B cell (primary cell): Measurements from ENCODE around the gene NCS1. TPM values are rescaled to one million over a fixed set of nuclear protein-coding genes. Genes with fewer than 3 reads are reported as not detected.

ENCODE experiments used
- ATAC-seq: fragments of 200-7000 bp; cut with Tn5 transposase; one replicate; pipeline ENCODE4 v1.10.0; 2021; ENCODE audit warnings: low read depth, mild to moderate bottlenecking, moderate number of reproducible peaks, moderate library complexity
- CTCF ChIA-PET: fragments of 350-600 bp; sonication (Branson Sonifier 250); formaldehyde crosslinking; loops from one replicate; lab custom pipeline; 2021; ENCODE audit warnings: antibody characterized with exemption, inconsistent platforms; lab: Charles Lee
- POLR2A ChIA-PET: fragments of 350-600 bp; sonication (Branson Sonifier 250); formaldehyde crosslinking; loops from one replicate; lab custom pipeline; 2021; ENCODE audit warnings: antibody characterized with exemption; lab: Charles Lee
- DNase-seq: peaks from one replicate; pipeline ENCODE4 v3.0.0; 2013
- H2AFZ ChIP-seq: 2 replicates; pipeline ENCODE4 v1.6.1; 2012; ENCODE audit warnings: mild to moderate bottlenecking, low read depth, low read length; ENCODE audit not compliant: insufficient read depth, poor library complexity, severe bottlenecking
- H3K27ac ChIP-seq, 2 donors: 1 replicate in 1 of 2; 2 replicates in 1 of 2; pipeline ENCODE4 v1.5.1; 2012 to 2013; ENCODE audit warnings: low read length in 2 of 2, mild to moderate bottlenecking in 2 of 2, moderate library complexity in 1 of 2
- H3K27me3 ChIP-seq, 4 experiments: fragments of 200-600 bp in 1 of 4; sonication (generic) in 1 of 4; replicated peaks in 1 of 4; 1 replicate in 2 of 4; 2 replicates in 2 of 4; pipeline versions ENCODE4 v1.6.1 to v1.7.0; 2013 to 2016; ENCODE audit warnings: low read length in 3 of 4, mild to moderate bottlenecking in 2 of 4, mixed read lengths in 1 of 4, moderate library complexity in 1 of 4; ENCODE audit not compliant: insufficient read depth in 4 of 4, control insufficient read depth in 3 of 4; ENCODE audit errors: control extremely low read depth in 1 of 4
- H3K36me3 ChIP-seq, 2 experiments: replicated peaks in 1 of 2; 1 replicate in 1 of 2; 2 replicates in 1 of 2; pipeline versions ENCODE4 v1.6.1 to v1.7.1; 2013; ENCODE audit warnings: low read length in 1 of 2; ENCODE audit not compliant: insufficient read depth in 2 of 2, control insufficient read depth in 1 of 2; ENCODE audit errors: control extremely low read depth in 1 of 2, extremely low read depth in 1 of 2
- H3K4me1 ChIP-seq, 2 donors: fragments of 200-600 bp in 1 of 2; sonication (generic) in 1 of 2; 1 replicate in 1 of 2; 2 replicates in 1 of 2; pipeline versions ENCODE4 v1.5.1 to v1.6.1; 2013 to 2017; ENCODE audit warnings: low read length in 2 of 2; ENCODE audit not compliant: control insufficient read depth in 2 of 2, insufficient read depth in 2 of 2
- H3K4me2 ChIP-seq: replicated peaks from 2 replicates; pipeline ENCODE3; 2012; ENCODE audit warnings: mild to moderate bottlenecking, low read depth, low read length; ENCODE audit not compliant: poor library complexity, severe bottlenecking
- H3K4me3 ChIP-seq, 5 experiments: fragments of 200-600 bp in 1 of 5; sonication (generic) in 1 of 5; 1 replicate in 3 of 5; 2 replicates in 2 of 5; pipeline versions ENCODE4 v1.5.1 to v1.7.0; 2011 to 2016; ENCODE audit warnings: low read length in 4 of 5, mild to moderate bottlenecking in 4 of 5, low read depth in 2 of 5, control low read depth in 1 of 5, moderate library complexity in 1 of 5; ENCODE audit not compliant: insufficient read depth in 1 of 5; ENCODE audit errors: control extremely low read depth in 1 of 5, extremely low read depth in 1 of 5
- H3K79me2 ChIP-seq: fragments of 200-600 bp; sonication (generic); one replicate; pipeline ENCODE4 v1.6.0; 2016; ENCODE audit warnings: low read length; ENCODE audit not compliant: control insufficient read depth, insufficient read depth
- H3K9ac ChIP-seq: fragments of 200-600 bp; sonication (generic); 2 replicates; pipeline ENCODE4 v1.6.1; 2017; ENCODE audit warnings: mild to moderate bottlenecking, low read length, moderate library complexity
- H3K9me3 ChIP-seq, 3 donors: one replicate each; pipeline versions ENCODE4 v1.6.1 to v1.7.1; 2013; ENCODE audit warnings: low read length in 2 of 3; ENCODE audit not compliant: control insufficient read depth in 2 of 3, insufficient read depth in 1 of 3; ENCODE audit errors: control extremely low read depth in 1 of 3
- H4K20me1 ChIP-seq: 2 replicates; pipeline ENCODE4 v1.6.0; 2012; ENCODE audit warnings: mild to moderate bottlenecking, low read length; ENCODE audit not compliant: insufficient read depth, control insufficient read depth, poor library complexity, severe bottlenecking
- H3K27ac Mint-ChIP-seq: one replicate; pipeline ENCODE4 v1.8.0; 2021; ENCODE audit warnings: mixed read lengths
- H3K27me3 Mint-ChIP-seq: one replicate; pipeline ENCODE4 v1.8.0; 2021; ENCODE audit warnings: mixed read lengths
- H3K4me1 Mint-ChIP-seq: one replicate; pipeline ENCODE4 v1.8.0; 2021; ENCODE audit warnings: mixed read lengths
- H3K4me3 Mint-ChIP-seq: one replicate; pipeline ENCODE4 v1.8.0; 2021; ENCODE audit warnings: mixed read lengths
- H3K9me3 Mint-ChIP-seq: one replicate; pipeline ENCODE4 v1.8.0; 2022; ENCODE audit warnings: mixed read lengths; ENCODE audit not compliant: insufficient read depth
- EZH2 ChIP-seq: IDR thresholded peaks from 2 replicates; pipeline ENCODE4 v1.6.1; 2012; ENCODE audit warnings: borderline replicate concordance, low read depth, mild to moderate bottlenecking, moderate library complexity, low read length; ENCODE audit not compliant: insufficient read depth, poor library complexity, severe bottlenecking
- WGBS: methylation state at CpG from one replicate; pipeline ENCODE4 v1.1.5; 2013; ENCODE audit warnings: missing lambda C conversion rate; ENCODE audit not compliant: insufficient coverage; 5-methylcytosine and 5-hydroxymethylcytosine counted together
- intact Hi-C: fragments of 100-400 bp; cut with micrococcal nuclease; formaldehyde crosslinking; loops from one replicate; pipeline ENCODE4 v1.10.0; 2022
- polyA minus RNA-seq: library from RNA; depleted of rRNA, polyadenylated mRNA; stranded (reverse); fragments of >200 nt; gene quantifications from 2 replicates; pipeline ENCODE4 v1.2.3, GENCODE V29; 2012
- polyA plus RNA-seq: library from polyadenylated mRNA; depleted of rRNA; stranded (reverse); fragments of >200 nt; gene quantifications from 2 replicates; pipeline ENCODE4 v1.2.3, GENCODE V29; 2012
- total RNA-seq, 2 donors: library from RNA; stranded (reverse); fragments of 120-200 nt in 1 of 2; gene quantifications; 1 replicate in 1 of 2; 2 replicates in 1 of 2; pipeline versions ENCODE4 v1.2.3 to v1.2.4, GENCODE V29; 2013 to 2022
- TF ChIP-seq, protein P1 (sequence below): fragments of 200-600 bp; IDR thresholded peaks from one replicate; pipeline ENCODE4 v1.8.0; 2022; ENCODE audit warnings: antibody characterized with exemption, mild to moderate bottlenecking

Gene NCS1
- total RNA-seq: 0.05 and 0.39 TPM in 2 replicates
- 0.75 TPM for total RNA-seq (2013)
- 0.03 TPM in 1 of 2 replicates, not detected in the other for polyA plus RNA-seq
- polyA minus RNA-seq: 0.07 TPM in 1 of 2 replicates, not detected in the other

DNA sequence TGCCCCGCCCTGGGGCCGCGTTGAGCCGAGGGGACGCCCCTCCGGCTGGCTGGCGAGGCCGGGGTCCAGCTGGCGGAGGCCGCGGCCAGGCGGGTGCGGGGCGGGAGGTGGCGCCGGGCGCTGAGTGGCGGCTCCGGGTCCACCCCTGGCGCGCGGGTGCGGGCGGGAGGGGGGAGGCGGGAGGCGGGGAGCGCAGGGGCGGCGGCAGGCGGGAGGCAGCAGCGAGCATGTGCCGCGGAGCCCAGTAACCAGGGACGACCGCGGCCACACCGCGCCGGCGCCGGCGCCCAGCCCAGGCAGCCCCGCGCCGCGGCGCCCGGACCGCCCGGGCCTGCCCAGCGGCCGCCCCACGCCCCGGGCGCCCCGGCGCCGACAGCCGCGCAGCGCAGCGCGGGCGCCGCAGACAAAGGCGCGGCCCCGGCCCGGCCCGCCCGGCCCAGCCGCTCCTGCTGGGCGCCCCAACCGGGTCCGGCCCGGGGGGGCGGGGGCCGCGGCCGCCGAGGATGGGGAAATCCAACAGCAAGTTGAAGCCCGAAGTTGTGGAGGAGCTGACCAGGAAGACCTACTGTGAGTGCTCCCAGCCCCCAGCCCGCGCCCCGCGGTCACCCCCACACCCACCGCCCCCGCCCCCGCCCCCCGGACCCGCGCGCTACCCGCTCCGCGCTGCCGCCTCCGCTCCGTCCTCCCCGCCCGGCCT lies at the start of gene NCS1:
Gene NCS1 (plus strand): TSS at position 244 of the 697 bp plus-strand sequence. CDS start 260 bp downstream, at position 504.
- TF ChIP-seq, protein P1, sequence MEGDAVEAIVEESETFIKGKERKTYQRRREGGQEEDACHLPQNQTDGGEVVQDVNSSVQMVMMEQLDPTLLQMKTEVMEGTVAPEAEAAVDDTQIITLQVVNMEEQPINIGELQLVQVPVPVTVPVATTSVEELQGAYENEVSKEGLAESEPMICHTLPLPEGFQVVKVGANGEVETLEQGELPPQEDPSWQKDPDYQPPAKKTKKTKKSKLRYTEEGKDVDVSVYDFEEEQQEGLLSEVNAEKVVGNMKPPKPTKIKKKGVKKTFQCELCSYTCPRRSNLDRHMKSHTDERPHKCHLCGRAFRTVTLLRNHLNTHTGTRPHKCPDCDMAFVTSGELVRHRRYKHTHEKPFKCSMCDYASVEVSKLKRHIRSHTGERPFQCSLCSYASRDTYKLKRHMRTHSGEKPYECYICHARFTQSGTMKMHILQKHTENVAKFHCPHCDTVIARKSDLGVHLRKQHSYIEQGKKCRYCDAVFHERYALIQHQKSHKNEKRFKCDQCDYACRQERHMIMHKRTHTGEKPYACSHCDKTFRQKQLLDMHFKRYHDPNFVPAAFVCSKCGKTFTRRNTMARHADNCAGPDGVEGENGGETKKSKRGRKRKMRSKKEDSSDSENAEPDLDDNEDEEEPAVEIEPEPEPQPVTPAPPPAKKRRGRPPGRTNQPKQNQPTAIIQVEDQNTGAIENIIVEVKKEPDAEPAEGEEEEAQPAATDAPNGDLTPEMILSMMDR: no peak
- TF ChIP-seq EZH2: no peak
- H4K20me1 ChIP-seq: no peaks in the 10 kb centered on the region
- no peaks in the 10 kb centered on the region for H3K36me3 ChIP-seq
- Mint-ChIP-seq H3K4me1 (peaks cover 8% of the 10 kb centered on the region), H3K9me3 (no peaks in the 10 kb centered on the region), H3K27me3 (peaks cover 39% of the 10 kb centered on the region), H3K27ac (no peak within 1 kb of the TSS), H3K4me3 (peak within 1 kb of the TSS; percentile 71)
- H2AFZ ChIP-seq: no peak within 1 kb of the TSS
- ATAC-seq: peak; percentile 28
- H3K4me2 ChIP-seq: peak within 1 kb of the TSS; percentile 69
- no peak within 1 kb of the TSS for H3K9ac ChIP-seq
- DNase-seq: no peak
- peaks cover 8 to 9% of the 10 kb centered on the region in 2 donors for H3K4me1 ChIP-seq
- H3K4me3 ChIP-seq: no peak within 1 kb of the TSS
- no peaks in the 10 kb centered on the region for H3K9me3 ChIP-seq
- peaks cover 0 to 27% (median 11%) of the 10 kb centered on the region in 4 experiments for H3K27me3 ChIP-seq
- ChIA-PET POLR2A (no interaction called here), CTCF (no interaction called here)
- intact Hi-C loops: no loop called here
- no peaks in the 10 kb centered on the region for H3K79me2 ChIP-seq
- H3K27ac ChIP-seq: no peak within 1 kb of the TSS
- 1% methylated on average over 76 of the region's 101 CpGs for WGBS

DNA sequence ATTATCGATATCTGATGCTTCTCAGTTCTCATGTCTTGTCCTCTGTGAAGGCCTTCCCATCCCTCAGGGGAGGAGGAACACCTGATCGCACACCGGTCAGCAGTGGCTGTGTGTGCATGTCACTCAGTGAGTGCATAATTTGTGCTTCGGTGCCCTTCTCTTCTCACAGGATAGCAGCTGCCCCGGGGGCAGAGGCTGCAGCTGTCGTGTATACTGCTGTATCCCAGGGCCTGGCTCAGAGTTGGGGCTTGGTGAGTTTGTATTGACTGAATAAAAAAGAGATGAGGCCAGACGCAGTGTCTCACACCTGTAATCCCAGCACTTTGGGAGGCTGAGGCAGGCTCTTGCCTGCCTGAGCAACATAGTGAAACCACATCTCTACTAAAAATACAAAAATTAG lies 49.7 kb upstream of the NCS1 start:
- 54% methylated on average over 5 of the region's 7 CpGs for WGBS
- no peak overlapping the region for H3K9ac ChIP-seq
- ChIA-PET POLR2A (no interaction called here), CTCF (interaction anchor here (1.2 to 3.3 kb wide), 2 partner anchors 14 to 15 kb away, joined by 3 to 11 read pairs; no protein-coding TSS in a partner anchor)
- TF ChIP-seq, protein P1: no peak
- TF ChIP-seq EZH2: no peak
- Mint-ChIP-seq H3K4me1 (peaks cover 21% of the 10 kb centered on the region), H3K27me3 (no peaks in the 10 kb centered on the region), H3K27ac (no peak overlapping the region), H3K9me3 (no peaks in the 10 kb centered on the region), H3K4me3 (no peak overlapping the region)
- no peak overlapping the region for H3K4me3 ChIP-seq
- H3K4me2 ChIP-seq: no peak overlapping the region
- no peaks in the 10 kb centered on the region for H3K27me3 ChIP-seq
- ATAC-seq (no peak), DNase-seq (no peak)
- peaks cover 0 to 30% of the 10 kb centered on the region in 2 experiments for H3K36me3 ChIP-seq
- intact Hi-C loops: no loop called here
- no peak overlapping the region for H2AFZ ChIP-seq
- H4K20me1 ChIP-seq: peaks cover 10% of the 10 kb centered on the region
- peaks cover 8 to 14% of the 10 kb centered on the region in 2 donors for H3K4me1 ChIP-seq
- H3K9me3 ChIP-seq: no peaks in the 10 kb centered on the region
- peaks cover 4% of the 10 kb centered on the region for H3K79me2 ChIP-seq
- H3K27ac ChIP-seq: no peak overlapping the region
